HEK293 (cell line): ENCODE measurements around the gene MYH1.

ENCODE experiments used
- CTCF ChIA-PET: fragments of 350-600 bp; formaldehyde crosslinking; extraction: SDS; loops from one replicate; lab custom pipeline; 2021; ENCODE audit warnings: antibody characterized with exemption; lab: Yijun Ruan, JAX
- POLR2A ChIA-PET: fragments of 300-600 bp; formaldehyde crosslinking; extraction: SDS; loops from one replicate; lab custom pipeline; 2020; ENCODE audit warnings: antibody characterized with exemption, inconsistent platforms; lab: Yijun Ruan, JAX
- H3K27ac ChIP-seq: fragments of 200-500 bp; sonication (Bioruptor generic); 2 replicates; pipeline ENCODE4 v1.5.1; 2014; ENCODE audit warnings: low read depth, low read length, control low read depth, inconsistent platforms; ENCODE audit errors: extremely low read depth
- H3K36me3 ChIP-seq, 2 experiments: fragments of 200-500 bp in 1 of 2; sonication (Bioruptor generic) in 1 of 2; 1 replicate in 1 of 2; 2 replicates in 1 of 2; pipeline ENCODE4 v1.5.1; 2014 to 2017; ENCODE audit warnings: inconsistent platforms in 2 of 2, low read length in 2 of 2; ENCODE audit not compliant: control insufficient read depth in 2 of 2, insufficient read depth in 1 of 2
- H3K4me1 ChIP-seq: fragments of 200-500 bp; sonication (Bioruptor generic); 2 replicates; pipeline ENCODE4 v1.5.1; 2014; ENCODE audit warnings: mild to moderate bottlenecking, low read length, inconsistent platforms; ENCODE audit not compliant: control insufficient read depth, insufficient read depth
- H3K4me3 ChIP-seq: 2 replicates; pipeline ENCODE4 v1.5.1; 2011; ENCODE audit warnings: low read depth, mild to moderate bottlenecking, control low read depth, low read length, moderate library complexity
- H3K9me3 ChIP-seq: fragments of 200-500 bp; sonication (Bioruptor generic); 2 replicates; pipeline ENCODE4 v1.5.1; 2014; ENCODE audit warnings: low read depth, low read length, inconsistent platforms; ENCODE audit not compliant: control insufficient read depth, insufficient read depth
- BCL11A ChIP-seq: fragments of 450-650 bp; formaldehyde crosslinking; IDR thresholded peaks from 2 replicates; pipeline ENCODE4 v1.5.1; 2016; ENCODE audit warnings: low read depth, missing biosample characterization, missing genetic modification characterization
- FEZF1 ChIP-seq: fragments of 450-650 bp; formaldehyde crosslinking; IDR thresholded peaks from 2 replicates; pipeline ENCODE4 v1.5.1; 2016; ENCODE audit warnings: missing biosample characterization, missing genetic modification characterization
- KLF9 ChIP-seq: fragments of 450-650 bp; formaldehyde crosslinking; IDR thresholded peaks from 2 replicates; pipeline ENCODE4 v1.5.1; 2016; ENCODE audit warnings: missing biosample characterization, missing genetic modification characterization, low read depth
- ZBTB1 ChIP-seq: fragments of 450-650 bp; formaldehyde crosslinking; IDR thresholded peaks from 2 replicates; pipeline ENCODE4 v1.5.1; 2016; ENCODE audit warnings: missing biosample characterization, missing genetic modification characterization
- ZBTB48 ChIP-seq: fragments of 450-650 bp; formaldehyde crosslinking; IDR thresholded peaks from 2 replicates; pipeline ENCODE4 v1.5.1; 2016; ENCODE audit warnings: missing biosample characterization, missing genetic modification characterization
- ZBTB7A ChIP-seq: fragments of 450-650 bp; formaldehyde crosslinking; IDR thresholded peaks from 2 replicates; pipeline ENCODE4 v1.5.1; 2016; ENCODE audit warnings: low read depth, missing biosample characterization, missing genetic modification characterization
- ZNF133 ChIP-seq: fragments of 450-650 bp; formaldehyde crosslinking; IDR thresholded peaks from 2 replicates; pipeline ENCODE4 v1.5.1; 2016; ENCODE audit warnings: missing biosample characterization, missing genetic modification characterization
- ZNF140 ChIP-seq: fragments of 450-650 bp; formaldehyde crosslinking; IDR thresholded peaks from 2 replicates; pipeline ENCODE4 v1.5.1; 2016; ENCODE audit warnings: missing biosample characterization, missing genetic modification characterization
- ZNF23 ChIP-seq: fragments of 450-650 bp; formaldehyde crosslinking; IDR thresholded peaks from 2 replicates; pipeline ENCODE4 v1.5.1; 2016; ENCODE audit warnings: missing biosample characterization, missing genetic modification characterization, borderline replicate concordance
- ZNF341 ChIP-seq: fragments of 450-650 bp; formaldehyde crosslinking; IDR thresholded peaks from 2 replicates; pipeline ENCODE4; 2016; ENCODE audit warnings: low read depth, missing biosample characterization, missing genetic modification characterization
- ZNF513 ChIP-seq: fragments of 450-650 bp; IDR thresholded peaks from 2 replicates; pipeline ENCODE4 v1.5.1; 2018; ENCODE audit warnings: missing biosample characterization, missing genetic modification characterization
- ZNF544 ChIP-seq: fragments of 450-650 bp; formaldehyde crosslinking; IDR thresholded peaks from 2 replicates; pipeline ENCODE4 v1.5.0; 2017; ENCODE audit warnings: missing biosample characterization, missing genetic modification characterization
- ZNF548 ChIP-seq: fragments of 450-650 bp; formaldehyde crosslinking; IDR thresholded peaks from 2 replicates; pipeline ENCODE4 v1.5.1; 2016; ENCODE audit warnings: missing biosample characterization, missing genetic modification characterization
- ZNF549 ChIP-seq: fragments of 450-650 bp; IDR thresholded peaks from 2 replicates; pipeline ENCODE4 v1.5.1; 2018; ENCODE audit warnings: missing biosample characterization, missing genetic modification characterization, mild to moderate bottlenecking, inconsistent platforms, moderate library complexity
- ZNF670 ChIP-seq: fragments of 450-650 bp; formaldehyde crosslinking; IDR thresholded peaks from 2 replicates; pipeline ENCODE4 v1.5.1; 2016; ENCODE audit warnings: missing biosample characterization, missing genetic modification characterization, low read depth
- ZNF776 ChIP-seq: fragments of 450-650 bp; formaldehyde crosslinking; IDR thresholded peaks from 2 replicates; pipeline ENCODE4 v1.5.0; 2017; ENCODE audit warnings: missing biosample characterization, missing genetic modification characterization, borderline replicate concordance
- TF ChIP-seq, protein P1 (sequence below): fragments of 450-650 bp; formaldehyde crosslinking; conservative IDR thresholded peaks from 2 replicates; pipeline ENCODE4 v1.5.1; 2016; ENCODE audit warnings: low read depth, missing biosample characterization, missing genetic modification characterization
- TF ChIP-seq, protein P2 (sequence below): fragments of 450-650 bp; formaldehyde crosslinking; IDR thresholded peaks from 2 replicates; pipeline ENCODE4; 2016; ENCODE audit warnings: missing biosample characterization, missing genetic modification characterization
- TF ChIP-seq, protein P3 (sequence below): fragments of 450-650 bp; formaldehyde crosslinking; IDR thresholded peaks from 2 replicates; pipeline ENCODE4 v1.5.1; 2016; ENCODE audit warnings: missing biosample characterization, missing genetic modification characterization, borderline replicate concordance
- TF ChIP-seq, protein P4 (sequence below): fragments of 450-650 bp; formaldehyde crosslinking; IDR thresholded peaks from 2 replicates; pipeline ENCODE4 v1.5.1; 2016; ENCODE audit warnings: missing biosample characterization, missing genetic modification characterization

MYH1 gene

GRCh38 chr17:10523064-10523463 is 4.7 kb upstream of the MYH1 start (continued):
- TF ChIP-seq, protein P1, sequence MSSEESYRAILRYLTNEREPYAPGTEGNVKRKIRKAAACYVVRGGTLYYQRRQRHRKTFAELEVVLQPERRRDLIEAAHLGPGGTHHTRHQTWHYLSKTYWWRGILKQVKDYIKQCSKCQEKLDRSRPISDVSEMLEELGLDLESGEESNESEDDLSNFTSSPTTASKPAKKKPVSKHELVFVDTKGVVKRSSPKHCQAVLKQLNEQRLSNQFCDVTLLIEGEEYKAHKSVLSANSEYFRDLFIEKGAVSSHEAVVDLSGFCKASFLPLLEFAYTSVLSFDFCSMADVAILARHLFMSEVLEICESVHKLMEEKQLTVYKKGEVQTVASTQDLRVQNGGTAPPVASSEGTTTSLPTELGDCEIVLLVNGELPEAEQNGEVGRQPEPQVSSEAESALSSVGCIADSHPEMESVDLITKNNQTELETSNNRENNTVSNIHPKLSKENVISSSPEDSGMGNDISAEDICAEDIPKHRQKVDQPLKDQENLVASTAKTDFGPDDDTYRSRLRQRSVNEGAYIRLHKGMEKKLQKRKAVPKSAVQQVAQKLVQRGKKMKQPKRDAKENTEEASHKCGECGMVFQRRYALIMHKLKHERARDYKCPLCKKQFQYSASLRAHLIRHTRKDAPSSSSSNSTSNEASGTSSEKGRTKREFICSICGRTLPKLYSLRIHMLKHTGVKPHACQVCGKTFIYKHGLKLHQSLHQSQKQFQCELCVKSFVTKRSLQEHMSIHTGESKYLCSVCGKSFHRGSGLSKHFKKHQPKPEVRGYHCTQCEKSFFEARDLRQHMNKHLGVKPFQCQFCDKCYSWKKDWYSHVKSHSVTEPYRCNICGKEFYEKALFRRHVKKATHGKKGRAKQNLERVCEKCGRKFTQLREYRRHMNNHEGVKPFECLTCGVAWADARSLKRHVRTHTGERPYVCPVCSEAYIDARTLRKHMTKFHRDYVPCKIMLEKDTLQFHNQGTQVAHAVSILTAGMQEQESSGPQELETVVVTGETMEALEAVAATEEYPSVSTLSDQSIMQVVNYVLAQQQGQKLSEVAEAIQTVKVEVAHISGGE (tag by site-specific recombination): no peak
- TF ChIP-seq, all 188 proteins: peak for 0

DNA sequence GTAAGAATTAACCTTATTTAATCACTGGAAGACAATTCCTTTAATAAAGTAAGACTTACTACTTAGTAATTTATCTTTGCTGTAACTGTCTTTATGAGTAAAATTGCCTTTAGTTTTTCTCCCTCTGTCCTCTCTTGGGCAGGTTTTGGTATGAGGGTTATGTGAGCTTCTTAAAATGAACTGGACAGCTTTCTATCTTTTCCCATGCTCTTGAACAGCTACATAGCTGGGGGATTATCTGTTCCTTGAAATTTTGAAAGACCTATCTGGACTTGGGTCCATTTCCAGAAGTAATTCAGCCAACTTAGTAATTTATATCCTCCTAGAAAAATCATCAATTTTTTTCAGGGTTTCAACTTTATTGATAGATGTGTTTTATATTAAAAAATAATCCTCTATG is 3.6 kb upstream of the MYH1 start:
- H3K36me3 ChIP-seq: no peaks in the 10 kb centered on the region
- ChIA-PET POLR2A (no interaction called here), CTCF (interaction anchor here (0.6 to 1.6 kb wide), 2 partner anchors 12 to 41 kb away, joined by 3 to 5 read pairs; no protein-coding TSS in a partner anchor)
- H3K9me3 ChIP-seq: no peaks in the 10 kb centered on the region
- H3K27ac ChIP-seq: no peak overlapping the region
- TF ChIP-seq ZNF133 (tag by site-specific recombination): no peak
- no peak for TF ChIP-seq KLF9 (tag by site-specific recombination)
- TF ChIP-seq ZBTB7A (tag by site-specific recombination): no peak
- TF ChIP-seq ZNF513 (tag by site-specific recombination): no peak
- no peak for TF ChIP-seq ZBTB1 (tag by site-specific recombination)
- TF ChIP-seq ZBTB48 (tag by site-specific recombination): no peak
- TF ChIP-seq, protein P2, sequence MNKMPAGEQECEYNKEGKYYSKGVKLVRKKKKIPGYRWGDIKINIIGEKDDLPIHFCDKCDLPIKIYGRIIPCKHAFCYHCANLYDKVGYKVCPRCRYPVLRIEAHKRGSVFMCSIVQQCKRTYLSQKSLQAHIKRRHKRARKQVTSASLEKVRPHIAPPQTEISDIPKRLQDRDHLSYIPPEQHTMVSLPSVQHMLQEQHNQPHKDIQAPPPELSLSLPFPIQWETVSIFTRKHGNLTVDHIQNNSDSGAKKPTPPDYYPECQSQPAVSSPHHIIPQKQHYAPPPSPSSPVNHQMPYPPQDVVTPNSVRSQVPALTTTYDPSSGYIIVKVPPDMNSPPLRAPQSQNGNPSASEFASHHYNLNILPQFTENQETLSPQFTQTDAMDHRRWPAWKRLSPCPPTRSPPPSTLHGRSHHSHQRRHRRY (tag by site-specific recombination): no peak
- TF ChIP-seq FEZF1 (tag by site-specific recombination): no peak
- no peak for TF ChIP-seq ZNF341 (tag by site-specific recombination)
- TF ChIP-seq, protein P3, sequence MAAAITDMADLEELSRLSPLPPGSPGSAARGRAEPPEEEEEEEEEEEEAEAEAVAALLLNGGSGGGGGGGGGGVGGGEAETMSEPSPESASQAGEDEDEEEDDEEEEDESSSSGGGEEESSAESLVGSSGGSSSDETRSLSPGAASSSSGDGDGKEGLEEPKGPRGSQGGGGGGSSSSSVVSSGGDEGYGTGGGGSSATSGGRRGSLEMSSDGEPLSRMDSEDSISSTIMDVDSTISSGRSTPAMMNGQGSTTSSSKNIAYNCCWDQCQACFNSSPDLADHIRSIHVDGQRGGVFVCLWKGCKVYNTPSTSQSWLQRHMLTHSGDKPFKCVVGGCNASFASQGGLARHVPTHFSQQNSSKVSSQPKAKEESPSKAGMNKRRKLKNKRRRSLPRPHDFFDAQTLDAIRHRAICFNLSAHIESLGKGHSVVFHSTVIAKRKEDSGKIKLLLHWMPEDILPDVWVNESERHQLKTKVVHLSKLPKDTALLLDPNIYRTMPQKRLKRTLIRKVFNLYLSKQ (tag by site-specific recombination): no peak
- TF ChIP-seq ZNF23 (tag by site-specific recombination): no peak
- TF ChIP-seq ZNF670 (tag by site-specific recombination): no peak
- TF ChIP-seq ZNF544 (tag by site-specific recombination): no peak
- no peak for TF ChIP-seq BCL11A (tag by site-specific recombination)
- no peak for TF ChIP-seq ZNF140
- TF ChIP-seq ZNF776 (tag by site-specific recombination): no peak
- TF ChIP-seq ZNF549 (tag by site-specific recombination): no peak
- no peak for TF ChIP-seq ZNF548 (tag by site-specific recombination)
- TF ChIP-seq, protein P4, sequence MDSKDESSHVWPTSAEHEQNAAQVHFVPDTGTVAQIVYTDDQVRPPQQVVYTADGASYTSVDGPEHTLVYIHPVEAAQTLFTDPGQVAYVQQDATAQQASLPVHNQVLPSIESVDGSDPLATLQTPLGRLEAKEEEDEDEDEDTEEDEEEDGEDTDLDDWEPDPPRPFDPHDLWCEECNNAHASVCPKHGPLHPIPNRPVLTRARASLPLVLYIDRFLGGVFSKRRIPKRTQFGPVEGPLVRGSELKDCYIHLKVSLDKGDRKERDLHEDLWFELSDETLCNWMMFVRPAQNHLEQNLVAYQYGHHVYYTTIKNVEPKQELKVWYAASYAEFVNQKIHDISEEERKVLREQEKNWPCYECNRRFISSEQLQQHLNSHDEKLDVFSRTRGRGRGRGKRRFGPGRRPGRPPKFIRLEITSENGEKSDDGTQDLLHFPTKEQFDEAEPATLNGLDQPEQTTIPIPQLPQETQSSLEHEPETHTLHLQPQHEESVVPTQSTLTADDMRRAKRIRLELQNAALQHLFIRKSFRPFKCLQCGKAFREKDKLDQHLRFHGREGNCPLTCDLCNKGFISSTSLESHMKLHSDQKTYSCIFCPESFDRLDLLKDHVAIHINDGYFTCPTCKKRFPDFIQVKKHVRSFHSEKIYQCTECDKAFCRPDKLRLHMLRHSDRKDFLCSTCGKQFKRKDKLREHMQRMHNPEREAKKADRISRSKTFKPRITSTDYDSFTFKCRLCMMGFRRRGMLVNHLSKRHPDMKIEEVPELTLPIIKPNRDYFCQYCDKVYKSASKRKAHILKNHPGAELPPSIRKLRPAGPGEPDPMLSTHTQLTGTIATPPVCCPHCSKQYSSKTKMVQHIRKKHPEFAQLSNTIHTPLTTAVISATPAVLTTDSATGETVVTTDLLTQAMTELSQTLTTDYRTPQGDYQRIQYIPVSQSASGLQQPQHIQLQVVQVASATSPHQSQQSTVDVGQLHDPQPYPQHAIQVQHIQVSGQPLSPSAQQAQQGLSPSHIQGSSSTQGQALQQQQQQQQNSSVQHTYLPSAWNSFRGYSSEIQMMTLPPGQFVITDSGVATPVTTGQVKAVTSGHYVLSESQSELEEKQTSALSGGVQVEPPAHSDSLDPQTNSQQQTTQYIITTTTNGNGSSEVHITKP (tag by site-specific recombination): no peak
- TF ChIP-seq, all 188 proteins: peak for 0
- Histone ChIP-seq H3K4me3 (no peak overlapping the region), H3K4me1 (no peaks in the 10 kb centered on the region)
